HG02623 (cell line): ENCODE data around the gene LRRC4C.
"Not testable (repeated sequence)": the region's sequence is repeated elsewhere in the genome, so short reads cannot be mapped to it uniquely, and the experiment has no call there.

ENCODE experiments used
- ATAC-seq: cut with Tn5 transposase; IDR thresholded peaks from one replicate; pipeline ENCODE4 v1.9.1; 2021; ENCODE audit warnings: moderate library complexity; ENCODE audit not compliant: unreplicated experiment

The LRRC4C gene

GRCh38 chr11:41040474-41040873, 419.0 kb downstream of the LRRC4C start:
- ATAC-seq, result no peak

DNA sequence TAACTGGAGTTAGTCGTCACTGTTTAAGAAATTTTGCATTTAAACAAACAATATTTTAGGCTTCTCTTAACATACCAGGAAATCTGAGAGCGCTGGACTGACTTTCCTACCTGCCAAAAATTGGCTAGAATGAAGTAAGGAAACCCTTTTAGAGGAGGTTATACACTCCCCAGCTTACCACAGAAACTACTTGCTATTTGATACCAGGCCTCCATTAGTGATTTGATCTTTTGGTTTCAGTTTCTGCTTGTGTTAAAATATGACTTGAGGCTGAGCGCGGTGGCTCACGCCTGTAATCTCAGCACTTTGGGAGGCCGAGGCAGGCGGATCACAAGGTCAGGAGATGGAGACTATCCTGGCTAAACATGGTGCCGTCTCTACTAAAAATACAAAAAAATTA, 419.9 kb downstream of the LRRC4C start:
- ATAC-seq, result no peak

- ATAC-seq, result no peak
These were observed 427.8 kb downstream of the LRRC4C start for GRCh38 chr11:41031551-41032060.

GRCh38 chr11:41020259-41020658, 439.2 kb downstream of the LRRC4C start:
- ATAC-seq, result no peak

DNA sequence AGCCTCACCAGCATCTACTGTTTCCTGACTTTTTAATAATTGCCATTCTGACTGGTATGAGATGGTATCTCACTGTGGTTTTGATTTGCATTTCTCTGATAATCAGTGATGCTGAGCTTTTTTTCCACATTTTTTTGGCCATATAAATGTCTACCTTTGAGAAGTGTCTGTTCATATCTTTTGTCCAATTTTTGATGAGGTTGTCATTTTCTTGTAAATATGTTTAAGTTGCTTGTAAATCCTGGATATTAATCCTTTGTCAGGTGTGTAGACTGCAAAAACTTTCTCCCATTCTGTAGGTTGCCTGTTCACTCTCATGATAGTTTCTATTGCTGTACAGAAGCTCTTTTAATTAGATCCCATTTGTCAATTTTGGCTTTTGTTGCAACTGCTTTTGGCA, 439.8 kb downstream of the LRRC4C start:
- ATAC-seq, result not testable (repeated sequence)

DNA sequence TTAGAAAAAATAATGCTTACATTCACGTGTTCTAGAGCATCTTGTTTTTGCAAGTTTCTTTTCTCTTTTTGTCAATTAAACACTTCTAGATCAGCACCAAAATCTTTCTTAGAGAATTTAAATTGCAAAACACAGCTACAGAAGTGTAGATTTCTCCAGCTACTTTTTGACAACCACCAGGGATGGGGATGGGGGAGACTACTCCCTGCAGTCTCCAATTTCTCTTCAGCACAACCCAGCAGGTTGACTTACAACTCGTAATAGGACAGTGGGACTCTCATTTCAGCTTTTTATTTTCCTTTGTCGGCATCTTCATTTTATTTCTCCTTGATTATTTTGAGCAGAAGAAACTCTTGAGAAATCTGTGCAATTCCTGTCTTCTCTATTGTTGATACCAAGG, 441.2 kb downstream of the LRRC4C start:
- no peak for ATAC-seq

DNA sequence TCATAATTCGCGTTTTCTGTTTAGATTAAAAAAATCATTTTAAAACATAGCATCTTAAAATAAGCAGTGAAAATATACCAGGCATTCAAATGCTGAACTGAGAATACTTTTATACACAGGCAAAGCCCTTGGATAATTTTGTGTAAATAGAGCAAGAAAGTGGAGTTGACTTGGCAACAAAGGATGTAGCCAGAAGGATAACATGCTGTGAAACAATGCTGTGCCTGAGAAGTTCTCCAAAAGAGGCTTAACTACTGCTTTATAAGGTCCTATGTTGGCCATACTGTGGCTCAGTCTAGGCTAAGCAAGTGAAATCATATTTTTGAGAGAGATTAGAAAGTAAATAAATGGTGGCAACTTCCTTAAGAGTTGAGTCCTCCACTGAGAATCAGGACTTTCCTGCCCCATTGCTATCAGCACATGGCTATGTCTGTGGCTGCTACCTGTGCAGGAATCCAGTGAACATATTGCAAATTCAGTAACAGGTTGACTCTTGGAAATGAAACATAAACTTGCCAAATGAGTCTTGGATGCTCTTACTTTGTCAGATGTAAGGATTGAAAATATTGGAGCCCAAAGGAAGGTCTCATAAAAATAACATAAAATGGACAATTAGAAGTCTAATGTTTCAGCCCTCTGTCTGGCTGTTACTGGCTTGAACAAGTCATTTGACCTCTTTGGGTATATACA, 448.9 kb downstream of the LRRC4C start:
- ATAC-seq, result no peak

DNA sequence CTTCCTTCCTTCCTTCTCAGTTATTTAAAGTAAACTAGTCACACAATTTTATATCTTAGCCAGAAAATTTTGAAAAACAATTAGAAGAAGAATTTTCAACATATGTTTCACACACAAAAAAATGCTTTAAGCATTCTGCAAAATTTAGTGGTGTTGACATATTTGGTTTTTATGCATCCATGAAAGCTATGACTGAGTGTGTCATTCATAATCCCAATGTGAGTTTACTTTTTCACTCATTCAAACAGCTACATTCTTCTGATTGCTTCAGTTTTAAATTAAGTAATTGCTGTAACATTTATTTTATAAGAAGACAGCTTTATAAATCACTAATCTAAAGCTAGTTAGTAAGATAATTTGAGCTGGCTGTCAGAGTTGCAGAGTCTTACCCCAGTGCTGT, 453.5 kb downstream of the LRRC4C start:
- no peak for ATAC-seq

DNA sequence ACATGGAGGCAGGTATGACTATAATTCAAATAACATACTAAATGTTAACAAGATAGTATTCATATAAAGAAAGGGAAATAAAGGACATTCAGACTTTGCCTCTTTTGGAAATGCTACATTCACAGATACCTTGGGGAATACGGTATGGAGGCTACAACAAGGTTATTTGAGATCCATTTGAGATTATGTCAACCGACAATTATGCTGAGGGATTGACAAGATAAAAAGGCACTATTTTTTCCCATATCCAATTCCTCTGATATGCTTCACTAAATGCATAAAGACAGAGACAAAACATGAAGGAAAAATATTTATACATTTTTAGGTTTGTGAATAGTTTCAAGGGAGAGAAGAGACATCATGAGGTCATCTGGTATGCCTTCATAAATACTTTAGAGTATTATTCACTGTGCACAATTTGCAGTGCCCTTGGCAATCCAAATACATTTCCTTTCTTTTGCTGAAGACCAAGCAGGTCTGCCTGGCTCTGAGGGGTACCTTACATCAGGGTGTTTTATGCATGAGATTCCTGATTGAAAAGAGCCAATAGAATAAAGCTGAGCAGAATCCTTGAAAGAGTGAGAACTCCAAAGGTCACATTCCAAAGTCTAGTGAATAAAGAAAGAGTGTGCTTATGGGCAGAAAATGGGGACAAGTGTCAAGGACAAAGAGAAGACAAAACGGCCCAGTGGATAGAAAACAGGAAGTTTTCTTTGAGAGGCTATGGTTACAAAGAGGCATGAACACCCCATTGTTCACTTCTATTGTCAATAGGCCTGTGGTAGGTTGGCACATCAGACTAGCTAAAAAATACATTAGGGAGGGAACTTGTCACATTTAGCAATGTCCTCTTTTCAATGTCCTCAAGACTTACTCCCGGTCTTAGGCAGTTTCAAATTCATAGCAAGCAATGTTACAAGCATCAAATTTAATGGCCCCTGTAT, 455.8 kb downstream of the LRRC4C start:
- no peak for ATAC-seq

DNA sequence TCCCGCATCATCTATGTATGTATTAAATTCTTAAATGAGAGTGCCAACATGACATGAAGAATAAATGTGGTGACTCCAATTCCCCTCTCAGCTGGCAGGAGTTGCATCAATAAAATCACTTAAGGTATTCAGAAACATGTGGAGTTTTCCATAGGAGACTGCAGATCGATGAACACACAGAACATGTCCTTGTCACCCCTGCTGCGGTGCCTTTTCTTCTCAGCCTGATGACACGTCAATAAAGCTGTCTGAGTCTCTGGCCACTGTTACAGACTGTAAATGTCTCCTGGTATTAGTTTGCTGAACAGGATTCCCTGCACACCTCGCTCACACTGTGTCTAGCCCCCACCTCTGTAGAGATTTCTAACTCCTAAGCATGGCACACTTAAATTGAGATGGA, 460.5 kb downstream of the LRRC4C start:
- ATAC-seq, result no peak

DNA sequence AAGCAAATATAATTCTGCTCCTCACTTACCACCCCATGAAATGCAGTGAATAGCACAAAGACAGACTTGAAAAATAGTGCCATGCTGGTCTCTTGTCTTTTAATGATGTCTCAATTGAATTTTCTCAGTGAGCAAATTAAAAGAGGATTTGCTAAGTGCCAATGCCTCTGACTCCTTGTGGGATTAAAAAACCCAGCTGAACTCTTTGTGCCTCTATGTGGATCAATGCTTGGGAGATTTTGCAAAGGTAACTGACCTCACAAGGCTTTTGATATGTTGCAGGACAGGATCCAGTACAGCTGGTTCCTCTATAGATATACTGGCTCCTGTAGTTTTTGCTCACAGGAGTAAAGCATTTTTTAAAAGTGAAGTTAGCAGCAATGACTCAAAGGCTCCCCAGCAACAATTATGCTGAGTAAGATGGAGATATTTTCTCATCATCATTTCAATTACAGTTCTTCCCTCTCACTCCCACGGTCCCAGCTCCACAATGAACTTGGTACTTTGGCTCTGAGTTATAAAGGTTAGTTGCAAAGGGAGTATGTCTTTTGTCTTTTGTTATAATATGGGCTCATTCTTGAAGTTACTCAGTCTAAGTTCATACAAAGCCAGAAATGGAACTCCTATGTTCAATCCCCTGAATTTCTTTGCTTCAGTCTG, 471.5 kb downstream of the LRRC4C start:
- no peak for ATAC-seq

- ATAC-seq, result no peak
These were observed 473.1 kb downstream of the LRRC4C start for GRCh38 chr11:40986320-40986719.

DNA sequence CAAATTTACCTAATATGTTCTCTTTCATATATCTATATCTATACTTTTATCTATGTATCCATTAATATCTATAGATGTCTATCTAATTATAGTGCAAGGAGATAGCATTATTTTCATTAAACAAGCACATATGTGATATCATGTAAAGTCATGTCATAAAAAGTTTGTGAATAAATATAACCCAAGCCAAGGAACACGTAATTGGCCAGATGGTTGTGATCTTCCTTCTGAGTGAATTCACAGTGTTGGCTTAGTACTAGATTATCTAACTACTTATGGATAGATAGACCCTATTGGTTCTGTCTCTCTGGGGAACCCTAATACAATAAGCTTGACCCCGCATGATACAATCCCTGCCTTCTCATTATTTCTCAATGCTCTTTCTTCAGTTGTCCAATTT, 484.4 kb downstream of the LRRC4C start:
- no peak for ATAC-seq

GRCh38 chr11:40974186-40974795, 485.2 kb downstream of the LRRC4C start:
- no peak for ATAC-seq

- ATAC-seq, result no peak
These were observed 500.7 kb downstream of the LRRC4C start for GRCh38 chr11:40958707-40959106.

- no peak for ATAC-seq
These were observed 507.0 kb downstream of the LRRC4C start for GRCh38 chr11:40952479-40952878.

DNA sequence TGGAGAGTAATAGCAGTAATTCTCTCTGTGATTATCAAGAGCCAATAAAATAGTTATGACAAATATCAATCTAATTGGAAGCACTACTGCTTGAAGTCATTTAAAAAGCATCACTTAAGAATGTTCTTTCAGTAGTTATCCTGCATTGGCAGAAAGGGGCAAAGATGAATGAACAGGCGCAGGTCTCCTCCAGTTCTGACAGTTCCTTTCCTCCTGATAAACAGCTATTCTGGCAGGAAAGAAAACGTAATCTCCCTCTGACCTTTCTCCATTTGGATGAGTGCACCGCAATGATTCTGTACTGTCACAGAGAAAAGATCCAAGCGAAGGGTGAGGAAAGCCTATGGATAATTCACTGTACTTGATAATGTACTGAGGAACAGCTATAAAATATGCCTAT, 521.5 kb downstream of the LRRC4C start:
- ATAC-seq, result no peak

- no peak for ATAC-seq
These were observed 534.5 kb downstream of the LRRC4C start for GRCh38 chr11:40924915-40925314.

DNA sequence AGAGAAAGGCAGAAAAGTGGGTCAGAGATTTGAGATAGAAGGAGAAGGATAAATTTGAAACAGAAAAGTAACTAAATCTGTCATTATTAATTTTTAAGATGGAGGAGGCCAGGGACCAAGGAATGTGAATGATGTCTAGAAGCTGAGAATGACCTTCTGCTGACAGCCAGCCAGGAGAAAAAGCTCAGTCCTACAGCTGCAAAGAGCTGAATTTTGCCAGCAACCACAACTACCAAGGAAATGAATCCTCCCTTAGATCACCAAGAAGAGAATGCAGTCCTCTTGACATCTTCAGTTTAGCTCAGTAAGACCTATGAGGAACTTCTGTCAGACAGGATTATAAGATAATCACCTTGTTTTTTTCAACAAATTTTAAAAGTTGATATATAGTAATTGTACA, 538.2 kb downstream of the LRRC4C start:
- ATAC-seq, result no peak

GRCh38 chr11:40910774-40911173, 548.7 kb downstream of the LRRC4C start:
- not testable (repeated sequence) for ATAC-seq

- no peak for ATAC-seq
These were observed 565.0 kb downstream of the LRRC4C start for GRCh38 chr11:40894501-40894900.
